GM18502 (cell line): ENCODE results near the gene UBTD1.
"Not testable (repeated sequence)": the region's sequence is repeated elsewhere in the genome, so short reads cannot be mapped to it uniquely, and the experiment has no call there.

Experiments used
- ATAC-seq: cut with Tn5 transposase; IDR thresholded peaks from one replicate; pipeline ENCODE4 v1.9.1; 2021; ENCODE audit warnings: mild to moderate bottlenecking; ENCODE audit not compliant: unreplicated experiment, poor library complexity

The UBTD1 gene

GRCh38 chr10:97498841-97499560 is at the start of gene UBTD1:
Gene UBTD1, plus strand, starts transcription at chr10:97498924. Its CDS starts 280 bp downstream, at chr10:97499204.
- no peak for ATAC-seq

GRCh38 chr10:97450828-97451227 is 47.9 kb upstream of the UBTD1 start:
- ATAC-seq, result no peak

GRCh38 chr10:97451605-97452004 is 47.1 kb upstream of the UBTD1 start:
- ATAC-seq, result no peak

- no peak for ATAC-seq
Observed at GRCh38 chr10:97452352-97452751, 46.4 kb upstream of the UBTD1 start.

GRCh38 chr10:97454330-97455036 is 44.2 kb upstream of the UBTD1 start:
- ATAC-seq, result no peak

- no peak for ATAC-seq
Observed at GRCh38 chr10:97456034-97456685, 42.6 kb upstream of the UBTD1 start.

- no peak for ATAC-seq
Observed at GRCh38 chr10:97456686-97457065, 42.0 kb upstream of the UBTD1 start.

- ATAC-seq, result no peak
Observed at GRCh38 chr10:97459111-97459510, 39.6 kb upstream of the UBTD1 start.

- ATAC-seq, result no peak
Observed at GRCh38 chr10:97459933-97460332, 38.8 kb upstream of the UBTD1 start.

- no peak for ATAC-seq
Observed at GRCh38 chr10:97462309-97462708, 36.4 kb upstream of the UBTD1 start.

- ATAC-seq, result no peak
Observed at GRCh38 chr10:97463363-97464132, 35.2 kb upstream of the UBTD1 start.

GRCh38 chr10:97464226-97464625 is 34.5 kb upstream of the UBTD1 start:
- no peak for ATAC-seq

- ATAC-seq, result no peak
Observed at GRCh38 chr10:97465982-97466381, 32.7 kb upstream of the UBTD1 start.

- no peak for ATAC-seq
Observed at GRCh38 chr10:97466755-97467154, 32.0 kb upstream of the UBTD1 start.

- ATAC-seq, result no peak
Observed at GRCh38 chr10:97468162-97468561, 30.6 kb upstream of the UBTD1 start.

- ATAC-seq, result not testable (repeated sequence)
Observed at GRCh38 chr10:97468781-97469180, 29.9 kb upstream of the UBTD1 start.

- ATAC-seq, result no peak
Observed at GRCh38 chr10:97474918-97475317, 23.8 kb upstream of the UBTD1 start.

GRCh38 chr10:97475936-97476594 is 22.7 kb upstream of the UBTD1 start:
- no peak for ATAC-seq

- not testable (repeated sequence) for ATAC-seq
Observed at GRCh38 chr10:97479410-97479809, 19.3 kb upstream of the UBTD1 start.

GRCh38 chr10:97479939-97480338 is 18.8 kb upstream of the UBTD1 start:
- no peak for ATAC-seq
